Effector memory CD4-positive, alpha-beta T cell (primary cell): ENCODE results near the gene STC2.

Experiments
- DNase-seq, 3 donors: peaks; one replicate each; pipeline ENCODE4 v3.0.0-alpha.2; 2020
- H3K27ac ChIP-seq: 2 replicates; pipeline ENCODE4 v1.7.0; 2013; ENCODE audit warnings: mild to moderate bottlenecking, low read length, moderate library complexity; ENCODE audit not compliant: insufficient read depth, poor library complexity, severe bottlenecking
- H3K27me3 ChIP-seq: replicated peaks from 2 replicates; pipeline ENCODE4 v1.7.0; 2013; ENCODE audit warnings: mild to moderate bottlenecking, low read length; ENCODE audit not compliant: insufficient read depth, control insufficient read depth, poor library complexity, severe bottlenecking
- H3K36me3 ChIP-seq: 2 replicates; pipeline ENCODE4 v1.7.0; 2013; ENCODE audit warnings: mild to moderate bottlenecking, low read length, moderate library complexity; ENCODE audit not compliant: control insufficient read depth, insufficient read depth
- H3K4me1 ChIP-seq: 2 replicates; pipeline ENCODE4 v1.7.0; 2013; ENCODE audit warnings: low read length, mild to moderate bottlenecking; ENCODE audit not compliant: control insufficient read depth, insufficient read depth, poor library complexity, severe bottlenecking
- H3K4me3 ChIP-seq: 2 replicates; pipeline ENCODE4 v1.7.0; 2013; ENCODE audit warnings: low read length, low read depth, mild to moderate bottlenecking; ENCODE audit not compliant: insufficient read depth, poor library complexity, severe bottlenecking
- H3K9me3 ChIP-seq: 2 replicates; pipeline ENCODE4 v1.7.0; 2013; ENCODE audit warnings: mild to moderate bottlenecking, low read length, moderate library complexity; ENCODE audit not compliant: control insufficient read depth

The STC2 gene

DNA sequence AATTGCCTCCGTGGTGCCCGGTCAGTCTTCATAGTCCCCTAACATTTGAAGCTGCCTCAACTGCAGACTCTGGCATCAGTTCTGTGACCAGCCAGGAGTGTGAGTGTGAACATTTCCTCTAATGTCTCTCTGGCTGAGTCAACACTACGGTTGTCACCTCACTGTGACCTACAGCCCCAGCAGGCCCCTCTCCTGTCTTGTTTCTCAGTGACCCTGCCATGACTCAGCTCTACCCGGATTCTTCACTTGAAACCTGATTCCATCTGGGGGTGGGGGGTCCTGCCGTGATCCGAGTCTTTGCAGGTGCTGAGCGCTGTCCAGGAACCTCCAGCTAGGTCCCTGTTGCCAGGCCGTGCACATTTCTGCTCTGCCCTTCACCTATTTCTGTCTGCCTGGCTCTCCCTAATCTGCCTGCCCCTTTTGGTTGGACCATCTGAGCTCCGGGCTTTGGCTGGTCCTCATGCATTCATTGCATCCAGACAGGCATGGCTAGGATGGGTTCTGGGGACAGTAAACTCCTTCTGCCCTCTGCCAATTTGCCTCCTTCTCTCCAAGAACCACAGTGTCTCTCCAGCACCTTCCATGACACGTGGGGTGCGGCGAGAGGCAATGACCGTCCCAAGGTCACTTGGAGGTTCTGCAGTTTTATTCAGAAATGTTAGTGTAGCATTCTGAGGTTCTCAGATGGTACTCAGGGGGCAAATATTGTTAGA is 24.2 kb downstream of the STC2 start:
- Histone ChIP-seq H3K36me3 (no peaks in the 10 kb centered on the region), H3K9me3 (no peaks in the 10 kb centered on the region), H3K4me3 (no peak overlapping the region), H3K4me1 (no peaks in the 10 kb centered on the region), H3K27ac (no peak overlapping the region), H3K27me3 (peaks cover 2% of the 10 kb centered on the region)
- no peak for DNase-seq

- H3K27me3 ChIP-seq, result no peaks in the 10 kb centered on the region
- no peaks in the 10 kb centered on the region for H3K4me1 ChIP-seq
- DNase-seq, result no peak
These were observed 25.6 kb downstream of the STC2 start for GRCh38 chr5:173302546-173303155.

DNA sequence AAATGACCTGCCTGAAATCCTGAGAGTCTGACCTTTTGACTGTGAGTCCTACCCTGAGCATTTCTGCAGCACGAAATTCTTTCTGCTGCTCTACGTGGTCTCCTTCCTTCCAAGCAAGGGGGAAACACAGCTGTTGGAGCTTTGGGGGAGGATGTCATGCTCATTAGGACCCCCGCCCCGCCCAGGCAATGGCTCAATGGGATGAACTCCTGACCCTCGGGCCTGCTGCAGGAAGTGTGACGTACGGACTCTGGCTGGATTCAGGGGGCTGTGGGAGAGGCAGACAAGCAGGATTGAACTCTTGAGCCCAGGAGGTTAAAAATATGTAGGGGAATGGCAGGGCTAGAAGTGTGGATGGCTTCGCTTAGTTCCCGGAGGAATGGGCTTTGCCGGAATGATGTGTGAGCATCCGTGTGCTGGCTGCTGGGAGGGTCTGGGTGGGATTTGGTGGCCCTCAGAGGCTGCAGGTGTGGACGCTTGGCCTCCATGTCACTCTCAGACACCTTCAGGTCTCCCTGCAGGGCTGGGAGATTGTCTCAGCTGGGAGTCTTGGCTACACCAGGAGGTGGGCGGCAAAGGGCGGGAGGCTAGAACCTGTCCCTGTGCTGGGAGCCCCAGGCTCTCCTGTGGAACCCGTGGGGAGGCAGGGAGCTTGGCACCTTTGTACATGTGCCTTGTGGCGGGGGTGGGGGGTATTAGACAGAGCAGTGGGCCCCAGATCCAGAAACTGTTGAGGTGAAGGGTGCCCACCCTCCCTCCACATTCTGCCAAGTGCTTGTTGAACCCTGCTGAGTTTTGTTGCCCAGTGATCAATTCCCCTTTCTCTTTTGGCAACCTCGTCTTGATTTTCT is 26.3 kb downstream of the STC2 start:
- Histone ChIP-seq H3K9me3 (no peaks in the 10 kb centered on the region), H3K4me1 (no peaks in the 10 kb centered on the region), H3K27ac (no peak overlapping the region), H3K36me3 (no peaks in the 10 kb centered on the region), H3K27me3 (no peaks in the 10 kb centered on the region), H3K4me3 (no peak overlapping the region)
- DNase-seq, result no peak

More at GRCh38 chr5:173302546-173303155, 25.6 kb downstream of the STC2 start:
- Histone ChIP-seq H3K4me3 (no peak overlapping the region), H3K9me3 (no peaks in the 10 kb centered on the region), H3K27ac (no peak overlapping the region), H3K36me3 (no peaks in the 10 kb centered on the region)

- Histone ChIP-seq H3K27ac (no peak overlapping the region), H3K27me3 (no peaks in the 10 kb centered on the region), H3K4me3 (no peak overlapping the region), H3K9me3 (no peaks in the 10 kb centered on the region), H3K36me3 (no peaks in the 10 kb centered on the region), H3K4me1 (no peaks in the 10 kb centered on the region)
- no peak for DNase-seq
These were observed 27.7 kb downstream of the STC2 start for GRCh38 chr5:173300389-173301047.

DNA sequence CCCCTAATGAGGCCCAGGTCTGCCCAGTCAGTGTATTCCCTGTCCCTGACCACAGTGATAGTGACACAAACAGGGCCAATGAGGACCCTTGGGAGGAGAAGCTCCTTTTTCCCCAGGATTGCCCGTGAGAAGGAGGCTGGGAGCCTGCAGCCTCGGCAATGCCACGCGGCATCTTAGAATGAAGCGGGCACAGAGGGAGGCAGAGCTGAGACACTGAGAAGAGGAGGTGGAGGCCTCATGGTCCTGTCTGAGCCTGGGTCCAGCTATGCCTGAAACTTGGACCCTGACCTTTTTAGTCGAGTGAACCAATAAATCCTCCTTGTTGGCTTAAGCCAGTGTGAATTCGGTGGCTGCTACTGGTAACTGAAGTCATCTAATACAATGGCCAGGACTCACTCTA is 28.4 kb downstream of the STC2 start:
- peaks cover under 1% of the 10 kb centered on the region for H3K27me3 ChIP-seq
- no peaks in the 10 kb centered on the region for H3K36me3 ChIP-seq
- no peaks in the 10 kb centered on the region for H3K4me1 ChIP-seq
- H3K9me3 ChIP-seq, result no peaks in the 10 kb centered on the region
- H3K4me3 ChIP-seq, result no peak overlapping the region
- no peak overlapping the region for H3K27ac ChIP-seq
- DNase-seq, result no peak

- Histone ChIP-seq H3K4me3 (no peak overlapping the region), H3K27me3 (peaks cover 10% of the 10 kb centered on the region), H3K27ac (no peak overlapping the region)
These were observed 29.8 kb downstream of the STC2 start for GRCh38 chr5:173298213-173298926.

DNA sequence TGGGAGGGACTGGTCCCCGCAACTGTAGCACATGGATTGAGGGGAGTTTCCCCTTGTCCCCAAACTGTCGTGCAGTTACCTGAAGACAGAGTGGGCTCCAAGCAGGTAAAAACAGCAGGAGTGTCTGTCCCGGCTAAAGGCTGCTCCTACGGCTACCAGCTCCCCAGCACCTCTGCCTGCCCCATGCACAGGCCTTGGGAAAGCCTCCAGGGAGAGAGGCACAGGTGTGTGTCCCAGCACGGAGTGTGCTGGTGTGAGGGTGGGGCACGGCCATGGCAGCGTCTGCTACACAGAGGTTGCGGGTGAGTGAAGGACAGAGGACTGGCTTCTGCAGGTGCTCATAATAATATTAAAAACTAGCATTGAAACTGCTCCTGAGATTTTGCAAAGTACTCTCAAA is 30.4 kb downstream of the STC2 start:
- Histone ChIP-seq H3K27me3 (peaks cover 14% of the 10 kb centered on the region), H3K27ac (no peak overlapping the region), H3K4me3 (no peak overlapping the region)

More at GRCh38 chr5:173298213-173298926, 29.8 kb downstream of the STC2 start:
- peaks cover 5% of the 10 kb centered on the region for H3K4me1 ChIP-seq
- no peaks in the 10 kb centered on the region for H3K36me3 ChIP-seq
- H3K9me3 ChIP-seq, result no peaks in the 10 kb centered on the region
- DNase-seq, result no peak

GRCh38 chr5:173296737-173297676 is 31.2 kb downstream of the STC2 start:
- no peaks in the 10 kb centered on the region for H3K36me3 ChIP-seq
- H3K4me3 ChIP-seq, result no peak overlapping the region
- peaks cover 5% of the 10 kb centered on the region for H3K4me1 ChIP-seq
- H3K9me3 ChIP-seq, result no peaks in the 10 kb centered on the region
- no peak overlapping the region for H3K27ac ChIP-seq
- DNase-seq, result no peak
- peaks cover 14% of the 10 kb centered on the region for H3K27me3 ChIP-seq

More for the DNA sequence above, 30.4 kb downstream of the STC2 start:
- DNase-seq, result no peak
- peaks cover 5% of the 10 kb centered on the region for H3K4me1 ChIP-seq
- H3K36me3 ChIP-seq, result no peaks in the 10 kb centered on the region
- H3K9me3 ChIP-seq, result no peaks in the 10 kb centered on the region
